Measurements from ENCODE around the gene GCNT1. TPM values are rescaled to one million over a fixed set of nuclear protein-coding genes. Genes with fewer than 3 reads are reported as not detected.

GCNT1 gene
- total and polyA plus RNA-seq, 11 donors = 0.67 to 18.0 (median 1.8) TPM

GRCh38 chr9:76445976-76446375, 13.0 kb upstream of the GCNT1 start:
- H3K9me3 ChIP-seq = no peaks in the 10 kb centered on the region
- no peak for TF ChIP-seq CTCF (IDR thresholded peaks at IDR 0.05)
- peaks cover 0 to 4% (median 0%) of the 10 kb centered on the region in 12 donors for H3K4me1 ChIP-seq
- DNase-seq (no peak), ATAC-seq (no peak)
- H3K36me3 ChIP-seq = no peaks in the 10 kb centered on the region
- intact Hi-C loops (cut with DNase I) = loop anchor here in 8 of 10 donors (1.0 to 5.0 kb wide), 6 partner anchors 211 to 259 kb away; no protein-coding TSS in a partner anchor
- H3K4me3 ChIP-seq = no peak overlapping the region
- H3K27ac ChIP-seq = no peak overlapping the region
- H3K27me3 ChIP-seq = no peaks in the 10 kb centered on the region

- H3K27ac ChIP-seq = no peak overlapping the region
- H3K4me3 ChIP-seq = no peak overlapping the region
- TF ChIP-seq CTCF (IDR thresholded peaks at IDR 0.05) = no peak
- no peak for TF ChIP-seq POLR2A (IDR thresholded peaks at IDR 0.05)
- 70 to 73% (median 71%) methylated on average over 2 of the region's 2 CpGs for WGBS, 4 donors
- intact Hi-C loops (cut with DNase I) = loop anchor here in 7 of 10 donors (1.0 to 5.0 kb wide), 5 partner anchors 208 to 256 kb away; no protein-coding TSS in a partner anchor
- no peaks in the 10 kb centered on the region for H3K9me3 ChIP-seq
- H3K27me3 ChIP-seq = no peaks in the 10 kb centered on the region
- ATAC-seq (no peak), DNase-seq (no peak)
- peaks cover 0 to 4% (median 0%) of the 10 kb centered on the region in 12 donors for H3K4me1 ChIP-seq
- H3K36me3 ChIP-seq = no peaks in the 10 kb centered on the region
Observed at GRCh38 chr9:76448501-76448900, 10.5 kb upstream of the GCNT1 start.

GRCh38 chr9:76451234-76451633, 7.7 kb upstream of the GCNT1 start:
- intact Hi-C loops (cut with DNase I) = loop anchor here in 2 of 10 donors (2.0 to 10.0 kb wide), 2 partner anchors 84 to 254 kb away; no protein-coding TSS in a partner anchor
- Histone ChIP-seq H3K4me3 (no peak overlapping the region), H3K27ac (no peak overlapping the region), H3K9me3 (no peaks in the 10 kb centered on the region), H3K4me1 (peaks cover 0 to 4% (median 0%) of the 10 kb centered on the region in 12 donors), H3K36me3 (no peaks in the 10 kb centered on the region), H3K27me3 (no peaks in the 10 kb centered on the region)
- DNase-seq = peak in 1 of 5 donors; percentile 30
- peak in 2 of 4 donors; percentile 41 to 85 for ATAC-seq
- WGBS, 4 donors = 62 to 81% (median 75%) methylated on average over 1 of the region's 1 CpG
- no peak for TF ChIP-seq POLR2A (IDR thresholded peaks at IDR 0.05)
- TF ChIP-seq CTCF (IDR thresholded peaks at IDR 0.05) = no peak

GRCh38 chr9:76452839-76453238, 6.1 kb upstream of the GCNT1 start:
- 68 to 77% (median 76%) methylated on average over 1 of the region's 1 CpG for WGBS, 4 donors
- no peak for TF ChIP-seq CTCF (IDR thresholded peaks at IDR 0.05)
- no peak for TF ChIP-seq POLR2A (IDR thresholded peaks at IDR 0.05)
- H3K27ac ChIP-seq = no peak overlapping the region
- no peak overlapping the region for H3K4me3 ChIP-seq
- H3K9me3 ChIP-seq = no peaks in the 10 kb centered on the region
- no peaks in the 10 kb centered on the region for H3K27me3 ChIP-seq
- peaks cover 0 to 8% (median 0%) of the 10 kb centered on the region in 12 donors for H3K4me1 ChIP-seq
- ATAC-seq (no peak), DNase-seq (no peak)
- no peaks in the 10 kb centered on the region for H3K36me3 ChIP-seq
- intact Hi-C loops (cut with DNase I) = loop anchor here in 1 of 10 donors (10.0 kb wide), 1 partner anchor 82 kb away; no protein-coding TSS in a partner anchor
